NCI-H510A treated with DMSO at 0.1 percent for 48 hours (cell line): ENCODE data around the gene SLC19A2.
"Not testable (repeated sequence)": the region's sequence is repeated elsewhere in the genome, so short reads cannot be mapped to it uniquely, and the experiment has no call there.

Experiments used
- DNase-seq: peaks from one replicate; lab custom pipeline; 2025; lab: John Stamatoyannopoulos, UW

The SLC19A2 gene

GRCh38 chr1:169485431-169486280 is at the start of gene SLC19A2:
TSS of gene SLC19A2 (minus strand) at chr1:169485944. CDS start at chr1:169485766, 178 bp downstream.
- DNase-seq, result peak; percentile 98

GRCh38 chr1:169534653-169535052 is 48.9 kb upstream of the SLC19A2 start:
- DNase-seq, result no peak

- not testable (repeated sequence) for DNase-seq
These were observed 47.9 kb upstream of the SLC19A2 start for GRCh38 chr1:169533528-169534190.

GRCh38 chr1:169530448-169530847 is 44.7 kb upstream of the SLC19A2 start:
- no peak for DNase-seq

GRCh38 chr1:169529068-169529642 is 43.4 kb upstream of the SLC19A2 start:
- DNase-seq, result peak; percentile 84

GRCh38 chr1:169528215-169529067 is 42.7 kb upstream of the SLC19A2 start:
- DNase-seq, result peak; percentile 75

GRCh38 chr1:169527451-169528214 is 41.9 kb upstream of the SLC19A2 start:
- peak; percentile 18 for DNase-seq

GRCh38 chr1:169527001-169527400 is 41.3 kb upstream of the SLC19A2 start:
- no peak for DNase-seq

- DNase-seq, result no peak
These were observed 40.5 kb upstream of the SLC19A2 start for GRCh38 chr1:169526120-169526832.

- no peak for DNase-seq
These were observed 39.6 kb upstream of the SLC19A2 start for GRCh38 chr1:169525391-169525790.

- no peak for DNase-seq
These were observed 38.2 kb upstream of the SLC19A2 start for GRCh38 chr1:169523904-169524303.

GRCh38 chr1:169521226-169521625 is 35.5 kb upstream of the SLC19A2 start:
- DNase-seq, result no peak

GRCh38 chr1:169517558-169518186 is 31.9 kb upstream of the SLC19A2 start:
- DNase-seq, result no peak

GRCh38 chr1:169515641-169516040 is 29.9 kb upstream of the SLC19A2 start:
- DNase-seq, result no peak

GRCh38 chr1:169514566-169515270 is 29.0 kb upstream of the SLC19A2 start:
- peak; percentile 18 for DNase-seq

- DNase-seq, result no peak
These were observed 27.5 kb upstream of the SLC19A2 start for GRCh38 chr1:169513208-169513607.

GRCh38 chr1:169511316-169512005 is 25.7 kb upstream of the SLC19A2 start:
- no peak for DNase-seq

GRCh38 chr1:169510060-169510459 is 24.3 kb upstream of the SLC19A2 start:
- no peak for DNase-seq

- DNase-seq, result peak; percentile 39
These were observed 23.6 kb upstream of the SLC19A2 start for GRCh38 chr1:169509354-169509753.
